ENCODE data around the gene RSPRY1.

The RSPRY1 gene

GRCh38 chr16:57225978-57226377, 39.8 kb downstream of the RSPRY1 start:
- no peak for DNase-seq

- no peak for DNase-seq
These were observed 40.8 kb downstream of the RSPRY1 start for GRCh38 chr16:57226701-57227621.

GRCh38 chr16:57229079-57229478, 43.0 kb downstream of the RSPRY1 start:
- DNase-seq: no peak

GRCh38 chr16:57231821-57232350, 45.8 kb downstream of the RSPRY1 start:
- no peak for DNase-seq

DNA sequence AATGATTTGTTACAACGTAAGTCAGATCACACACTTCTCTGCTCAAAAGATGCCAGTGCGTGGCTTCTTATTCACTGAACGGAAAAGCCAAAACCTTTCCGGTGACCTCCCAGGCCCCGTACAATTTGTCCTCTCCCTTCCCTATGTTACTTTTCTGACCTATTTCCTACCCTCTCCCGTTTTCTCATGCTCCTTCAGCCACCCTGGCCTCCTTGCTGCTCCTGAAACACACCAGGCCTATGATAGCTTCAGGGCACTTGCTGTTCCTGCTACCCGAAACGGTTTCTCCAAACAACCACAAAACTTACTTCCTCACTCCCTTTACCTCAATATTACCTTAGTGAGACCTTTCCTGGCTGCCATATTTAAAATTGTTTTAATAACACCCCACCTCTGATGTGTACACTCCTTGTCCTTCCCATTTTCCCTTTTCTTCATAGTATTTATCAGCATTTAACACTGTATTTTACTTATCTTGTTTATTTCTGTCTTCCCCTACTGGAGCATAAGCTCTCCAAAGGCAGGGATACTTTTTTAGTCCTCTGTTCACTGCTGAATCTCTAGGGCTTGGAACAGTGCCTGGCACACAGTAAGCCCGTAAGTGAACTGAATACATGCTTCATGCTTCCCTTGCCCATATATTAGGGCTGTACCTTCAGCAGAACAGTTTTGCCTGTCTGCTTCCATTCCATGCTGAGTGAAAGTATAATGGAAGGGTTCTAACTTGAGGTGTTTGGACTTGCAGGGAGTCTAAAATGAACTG, 48.0 kb downstream of the RSPRY1 start:
- no peak for DNase-seq

DNA sequence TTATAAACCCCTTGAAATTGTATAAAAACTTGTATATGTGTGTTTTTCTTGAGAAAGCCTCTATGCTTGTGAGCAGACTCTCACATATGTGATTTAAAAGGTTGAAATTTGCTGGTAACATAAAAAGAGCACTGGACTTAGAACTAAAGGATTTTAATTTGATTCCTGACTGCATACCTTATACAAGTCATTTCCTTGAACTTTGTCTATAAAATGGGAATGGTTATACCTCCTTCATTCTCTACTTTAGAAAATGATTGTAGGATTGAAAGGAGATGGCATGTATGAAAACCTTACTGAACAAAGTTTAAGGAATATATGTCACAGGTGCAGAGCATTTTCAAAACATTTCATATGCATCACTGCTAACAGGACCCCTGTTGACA, 48.6 kb downstream of the RSPRY1 start:
- no peak for DNase-seq

DNA sequence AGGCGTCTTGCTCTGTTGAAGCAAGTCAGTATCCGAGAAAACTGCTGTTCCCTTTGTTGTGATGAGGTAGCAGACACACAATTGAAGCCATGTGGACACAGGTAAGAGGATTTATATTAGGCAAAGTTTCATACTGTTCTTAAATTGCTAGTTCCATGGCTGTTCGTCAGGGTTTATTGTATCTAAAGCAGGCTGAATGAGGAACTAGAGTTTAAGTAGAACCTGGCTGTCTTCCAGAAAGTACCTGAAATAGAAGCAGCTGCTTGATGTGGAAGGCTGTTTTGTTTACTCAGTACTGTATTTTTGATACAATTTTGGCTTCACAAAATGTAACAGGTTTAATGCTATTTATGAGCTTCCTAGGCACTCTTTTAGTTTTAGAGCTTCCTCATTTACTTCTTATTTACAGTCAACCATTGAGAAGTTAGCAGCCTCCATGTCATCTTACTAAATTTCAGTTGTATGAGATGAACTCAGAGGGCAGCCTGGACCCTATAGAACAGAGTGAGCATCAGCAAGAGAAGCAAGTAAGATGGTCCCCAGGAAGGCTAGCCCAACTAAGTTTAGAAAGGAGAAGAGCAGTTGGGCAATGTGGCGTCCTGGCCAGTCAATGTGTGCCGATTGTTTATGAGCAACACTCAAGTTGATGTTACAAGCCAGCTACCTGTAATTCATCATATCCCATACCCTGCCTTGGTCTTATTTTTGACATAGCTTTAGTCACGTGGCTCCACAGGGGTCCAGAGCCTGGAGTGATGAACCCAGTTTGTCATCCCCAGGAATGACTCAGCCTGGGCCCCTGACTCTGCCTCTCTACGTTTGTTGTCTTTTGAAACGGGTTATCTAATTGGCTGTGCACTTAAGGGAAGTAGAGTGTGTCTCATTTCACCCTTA, 49.2 kb downstream of the RSPRY1 start:
- DNase-seq: peak; percentile 74

GRCh38 chr16:57236022-57236350, 49.9 kb downstream of the RSPRY1 start:
- DNase-seq: no peak

DNA sequence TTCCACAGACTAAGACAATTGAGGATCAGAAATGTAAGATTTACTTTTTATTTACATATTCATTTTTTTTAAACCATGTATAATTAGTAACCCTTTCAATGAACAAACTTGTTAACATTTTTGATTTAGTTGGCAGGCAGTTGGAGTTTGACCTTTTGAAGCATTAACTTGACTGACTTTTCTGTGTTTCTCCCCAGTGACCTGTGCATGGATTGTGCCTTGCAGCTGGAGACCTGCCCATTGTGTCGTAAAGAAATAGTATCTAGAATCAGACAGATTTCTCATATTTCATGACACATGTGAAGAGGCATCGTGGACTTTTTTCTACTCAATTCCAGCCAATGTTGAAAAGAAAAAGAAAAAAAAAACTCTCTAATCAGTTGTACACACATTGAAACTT, 52.6 kb downstream of the RSPRY1 start:
- no peak for DNase-seq

DNA sequence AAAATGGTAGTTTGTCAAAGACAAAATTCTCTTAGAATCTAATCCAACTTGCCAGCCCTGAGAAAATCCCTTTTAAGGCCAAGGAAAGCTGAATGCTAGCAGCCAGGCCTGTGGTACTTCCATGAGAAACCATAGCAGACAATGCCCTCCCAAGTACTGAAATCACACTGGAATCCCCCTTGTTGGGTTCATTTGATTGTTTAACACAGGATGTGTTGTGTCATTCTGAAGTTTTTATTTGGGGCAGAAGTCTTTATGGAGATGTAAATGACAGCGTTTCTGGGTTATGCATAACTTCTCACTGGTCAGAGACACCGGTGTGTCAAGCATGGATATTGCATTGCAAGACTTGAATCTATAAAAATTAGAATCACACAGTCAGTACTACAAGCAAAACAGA, 53.0 kb downstream of the RSPRY1 start:
- DNase-seq: peak; percentile 37

GRCh38 chr16:57240851-57241250, 54.7 kb downstream of the RSPRY1 start:
- no peak for DNase-seq

DNA sequence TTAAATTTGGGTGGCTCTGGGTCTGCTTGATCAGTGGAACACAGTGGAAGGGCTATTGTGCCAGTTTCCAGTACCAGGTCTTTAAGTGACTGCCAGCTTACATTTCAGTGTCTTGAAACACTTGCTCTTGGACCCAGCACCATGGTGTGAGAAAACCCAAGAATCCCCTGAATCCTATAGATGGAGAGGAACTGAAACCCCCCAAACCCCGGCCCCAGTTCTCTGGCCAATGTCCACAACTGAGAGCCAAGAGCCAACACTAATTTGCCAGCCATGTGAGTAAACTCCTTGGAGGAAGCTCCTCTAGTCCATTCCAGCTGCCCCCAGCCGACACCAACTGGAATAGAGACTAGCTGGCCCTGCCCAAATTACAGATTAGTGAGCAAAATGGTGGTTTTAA, 56.5 kb downstream of the RSPRY1 start:
- DNase-seq: no peak

- no peak for DNase-seq
These were observed 58.3 kb downstream of the RSPRY1 start for GRCh38 chr16:57244463-57244766.

GRCh38 chr16:57244767-57245471, 58.8 kb downstream of the RSPRY1 start, which contains the start of gene ARL2BP:
Gene ARL2BP, plus strand, starts transcription at chr16:57245259. Its CDS starts 109 bp downstream, at chr16:57245368.
- DNase-seq: peak; percentile 98

GRCh38 chr16:57245472-57246113, 59.5 kb downstream of the RSPRY1 start:
- DNase-seq: no peak

DNA sequence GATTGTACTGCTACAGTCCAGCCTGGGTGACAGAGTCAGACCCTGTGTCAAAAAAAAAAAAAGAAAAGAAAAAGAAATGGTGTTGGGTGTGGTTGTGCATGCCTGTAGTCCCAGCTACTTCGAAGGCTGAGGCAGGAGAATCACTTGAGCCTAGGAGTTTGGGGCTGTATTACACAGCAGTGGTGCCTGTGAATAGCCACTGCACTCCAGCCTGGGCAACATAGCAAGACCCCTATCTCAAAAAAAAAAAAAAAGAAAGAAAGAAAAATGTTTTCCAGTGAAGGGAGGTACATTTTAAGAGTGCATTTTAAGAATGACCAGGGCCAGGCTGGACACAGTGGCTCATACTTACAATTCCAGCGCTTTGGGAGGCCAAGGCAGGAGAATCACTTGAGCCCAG, 65.2 kb downstream of the RSPRY1 start:
- no peak for DNase-seq

- DNase-seq: no peak
These were observed 66.1 kb downstream of the RSPRY1 start for GRCh38 chr16:57252148-57252721.

DNA sequence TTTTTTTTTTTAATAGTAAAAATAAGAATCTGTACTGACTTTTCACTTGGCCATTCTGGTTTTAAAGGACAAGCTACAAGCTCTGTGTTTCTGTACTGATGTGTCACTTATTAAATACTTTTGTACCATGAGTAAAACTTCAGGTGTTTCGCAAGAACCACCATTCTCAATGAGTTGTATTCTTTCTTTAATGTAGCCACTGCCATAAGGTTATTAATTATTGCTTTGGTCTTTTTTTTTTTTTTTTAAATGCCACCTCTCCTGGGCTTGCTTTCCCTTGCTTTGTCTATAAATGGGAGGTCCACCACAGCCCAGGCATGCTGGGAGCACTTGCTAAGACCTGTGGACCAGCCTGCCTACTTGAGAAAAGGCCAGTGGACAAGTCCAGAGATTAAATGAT, 67.3 kb downstream of the RSPRY1 start:
- no peak for DNase-seq

DNA sequence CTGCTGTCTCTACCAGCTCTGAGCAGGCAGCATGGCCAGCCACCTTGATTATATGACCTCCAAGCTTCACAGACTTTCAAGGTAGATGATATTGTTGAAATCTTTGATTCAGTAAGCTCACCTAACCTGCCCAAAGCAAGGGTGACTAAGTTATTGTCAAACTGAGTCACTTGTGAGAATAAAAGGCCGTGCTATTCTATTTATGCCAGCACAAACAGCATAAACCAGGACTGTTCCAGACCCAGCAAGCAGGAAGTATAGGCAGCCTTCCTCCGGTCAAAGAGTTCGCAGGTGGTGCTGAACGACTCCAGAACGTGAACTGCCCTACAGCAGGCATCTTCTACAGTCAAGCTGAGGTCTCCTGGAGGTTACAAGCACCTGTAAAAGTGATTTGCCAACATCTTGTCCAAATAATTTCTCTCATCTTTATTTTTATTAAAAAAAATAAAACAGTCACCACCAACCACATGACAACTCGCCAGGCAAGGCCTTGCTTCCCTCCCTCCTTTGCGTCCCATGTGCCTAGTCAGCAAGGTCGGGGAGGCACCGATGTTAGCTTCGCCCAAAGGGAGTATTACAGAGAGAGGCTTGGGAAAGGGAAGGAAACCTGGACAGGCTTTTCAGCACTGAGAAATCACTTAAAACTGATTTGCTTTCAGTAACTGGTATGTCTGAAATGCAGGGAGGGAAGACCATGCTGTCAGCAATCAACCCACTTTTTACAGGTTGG, 69.7 kb downstream of the RSPRY1 start:
- no peak for DNase-seq

GRCh38 chr16:57256601-57257395, 70.7 kb downstream of the RSPRY1 start:
- DNase-seq: no peak
